Adipocyte (in vitro differentiated cells): ENCODE measurements around the gene ITGB2.

Experiments
- DNase-seq: peaks from one replicate; pipeline ENCODE4 v3.0.0-alpha.2; 2015; ENCODE audit warnings: low read depth
- H3K27me3 ChIP-seq: replicated peaks from 2 replicates; pipeline ENCODE4 v1.7.0; 2013; ENCODE audit warnings: mild to moderate bottlenecking, low read length, moderate library complexity; ENCODE audit not compliant: control insufficient read depth, insufficient read depth
- H3K36me3 ChIP-seq: 2 replicates; pipeline ENCODE4 v1.7.0; 2013; ENCODE audit warnings: low read length, mild to moderate bottlenecking, moderate library complexity; ENCODE audit not compliant: control insufficient read depth, insufficient read depth, severe bottlenecking
- H3K4me1 ChIP-seq: 2 replicates; pipeline ENCODE4 v1.7.0; 2013; ENCODE audit warnings: mild to moderate bottlenecking, low read length, moderate library complexity; ENCODE audit not compliant: control insufficient read depth, insufficient read depth
- H3K4me3 ChIP-seq: 2 replicates; pipeline ENCODE4 v1.7.0; 2013; ENCODE audit warnings: mild to moderate bottlenecking, low read length, moderate library complexity
- H3K9ac ChIP-seq: 2 replicates; pipeline ENCODE4 v1.7.0; 2013; ENCODE audit warnings: mild to moderate bottlenecking, low read length, moderate library complexity
- H3K9me3 ChIP-seq: 2 replicates; pipeline ENCODE4 v1.7.0; 2013; ENCODE audit warnings: mild to moderate bottlenecking, low read length, moderate library complexity; ENCODE audit not compliant: control insufficient read depth

ITGB2 gene

DNA sequence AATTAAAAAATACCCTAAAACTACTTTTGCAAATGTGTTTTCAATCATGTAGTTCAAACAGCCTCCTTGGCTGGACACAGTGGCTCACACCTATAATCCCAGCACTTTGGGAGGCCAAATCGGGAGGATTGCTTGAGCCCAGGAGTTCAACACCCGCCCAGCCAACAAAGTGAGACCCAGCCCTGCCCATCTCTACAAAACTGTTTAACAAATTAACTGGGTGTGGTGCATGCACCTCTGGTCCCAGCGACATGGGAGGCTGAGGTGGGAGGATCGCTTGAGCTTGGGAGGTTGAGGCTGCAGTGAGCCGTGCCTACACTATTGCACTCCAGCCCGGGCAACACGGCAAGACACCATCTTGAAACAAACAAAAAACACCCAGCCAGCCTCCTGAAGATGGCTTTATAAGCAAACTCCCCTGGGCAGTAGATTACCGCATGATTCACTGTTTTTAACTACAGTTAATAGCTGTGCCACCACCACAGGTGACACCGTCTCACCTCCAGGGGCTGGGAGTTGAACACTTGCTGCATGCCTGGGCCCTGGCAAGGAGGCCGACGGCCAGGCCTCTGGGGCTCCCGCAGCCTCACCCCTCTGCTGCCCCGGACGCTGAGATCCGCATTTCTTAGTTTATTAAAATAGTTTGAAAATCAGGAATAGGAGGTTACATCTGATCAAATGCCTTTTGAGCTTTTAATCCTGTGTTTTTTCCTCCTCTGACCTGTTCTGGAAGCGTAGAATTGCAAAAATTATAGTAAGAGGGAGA lies 63.4 kb downstream of the ITGB2 start:
- Histone ChIP-seq H3K9me3 (no peaks in the 10 kb centered on the region), H3K9ac (no peak overlapping the region), H3K36me3 (peaks cover 72% of the 10 kb centered on the region), H3K27me3 (no peaks in the 10 kb centered on the region), H3K4me1 (no peaks in the 10 kb centered on the region), H3K4me3 (no peak overlapping the region)
- no peak for DNase-seq

DNA sequence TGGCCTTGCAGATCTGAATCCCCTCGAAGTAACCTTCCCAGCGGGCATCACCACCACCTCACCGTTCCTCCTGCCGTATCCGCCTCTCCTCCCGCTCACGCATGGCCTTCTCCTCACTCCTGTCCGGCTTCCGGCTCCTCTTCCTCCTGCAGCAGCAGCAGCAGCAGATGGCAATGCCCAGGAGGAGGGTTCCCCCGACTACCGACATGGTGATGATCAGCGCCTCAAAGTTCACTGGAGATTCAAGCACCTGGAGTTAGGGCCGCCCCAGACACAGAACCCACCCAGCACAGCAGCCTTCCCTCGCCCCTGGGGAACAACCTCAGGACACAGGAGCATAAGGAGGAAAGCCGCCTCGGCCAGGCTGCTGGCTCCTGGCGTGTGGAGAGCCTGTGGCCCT lies 64.6 kb downstream of the ITGB2 start:
- no peak for DNase-seq
- H3K36me3 ChIP-seq: peaks cover 78% of the 10 kb centered on the region
- no peak overlapping the region for H3K4me3 ChIP-seq
- H3K27me3 ChIP-seq: no peaks in the 10 kb centered on the region
- no peak overlapping the region for H3K9ac ChIP-seq
- no peaks in the 10 kb centered on the region for H3K4me1 ChIP-seq
- no peaks in the 10 kb centered on the region for H3K9me3 ChIP-seq

DNA sequence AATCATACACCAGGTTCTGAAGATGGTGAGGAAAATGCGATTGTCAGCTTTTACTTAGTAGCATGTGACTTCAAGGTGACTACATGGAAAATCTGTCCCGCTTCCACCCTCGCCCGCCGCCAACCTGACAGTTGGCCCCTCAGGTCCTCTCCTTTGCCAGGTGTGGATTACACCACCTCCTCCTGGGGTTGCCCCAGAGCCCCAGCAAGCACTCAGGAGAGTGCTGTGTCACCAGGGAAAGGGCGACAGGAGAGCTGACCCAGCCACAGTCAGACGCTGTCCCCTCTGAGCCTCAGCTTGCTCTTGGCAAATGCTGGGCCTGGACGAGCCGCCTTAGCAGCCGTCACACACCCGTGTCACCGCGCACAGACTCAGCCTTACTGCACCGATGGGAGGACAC lies 65.1 kb downstream of the ITGB2 start:
- H3K36me3 ChIP-seq: peaks cover 83% of the 10 kb centered on the region

DNA sequence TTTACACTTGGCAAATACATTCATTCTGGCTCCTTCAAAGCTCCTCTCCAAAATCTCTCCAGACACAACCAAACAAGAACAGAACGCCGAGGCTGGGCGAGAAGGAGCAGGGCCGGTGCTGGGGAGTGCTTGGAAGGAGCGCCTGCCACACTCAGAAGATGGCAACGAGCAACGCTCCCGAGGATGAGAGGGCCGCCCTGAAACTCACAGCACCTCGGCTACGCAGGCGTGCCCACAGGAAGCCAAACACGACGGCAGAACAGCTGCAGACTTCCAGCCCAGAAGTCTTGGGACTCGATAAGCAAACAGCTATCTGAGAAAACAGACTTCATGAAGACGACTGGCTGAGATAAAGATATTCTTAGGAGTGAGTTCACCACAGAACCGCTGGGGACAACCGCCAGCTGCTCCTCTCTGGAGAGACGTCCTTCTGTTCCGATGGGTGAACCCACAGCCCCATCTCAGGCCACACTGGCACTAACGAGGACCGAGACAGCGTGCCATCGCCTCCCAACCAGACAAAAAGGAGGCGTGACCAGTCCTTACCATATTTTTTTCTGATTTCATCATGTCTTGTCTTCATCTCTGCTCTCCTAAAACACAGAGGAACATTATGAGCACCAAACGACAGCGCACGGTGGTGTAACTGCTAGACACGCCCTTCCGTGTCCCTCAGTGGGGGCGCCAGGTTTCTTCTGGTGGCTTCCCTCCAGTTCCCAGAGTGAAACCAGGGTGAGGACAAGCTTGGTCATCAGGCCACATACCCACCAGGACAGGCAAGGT lies 65.8 kb downstream of the ITGB2 start:
- no peak overlapping the region for H3K9ac ChIP-seq
- no peak overlapping the region for H3K4me3 ChIP-seq
- no peaks in the 10 kb centered on the region for H3K9me3 ChIP-seq
- DNase-seq: no peak
- H3K27me3 ChIP-seq: no peaks in the 10 kb centered on the region
- H3K36me3 ChIP-seq: peaks cover 86% of the 10 kb centered on the region
- no peaks in the 10 kb centered on the region for H3K4me1 ChIP-seq

More for the DNA sequence above, 65.1 kb downstream of the ITGB2 start:
- H3K27me3 ChIP-seq: no peaks in the 10 kb centered on the region
- no peaks in the 10 kb centered on the region for H3K9me3 ChIP-seq
- H3K4me3 ChIP-seq: no peak overlapping the region
- no peak overlapping the region for H3K9ac ChIP-seq
- DNase-seq: no peak
- H3K4me1 ChIP-seq: no peaks in the 10 kb centered on the region

DNA sequence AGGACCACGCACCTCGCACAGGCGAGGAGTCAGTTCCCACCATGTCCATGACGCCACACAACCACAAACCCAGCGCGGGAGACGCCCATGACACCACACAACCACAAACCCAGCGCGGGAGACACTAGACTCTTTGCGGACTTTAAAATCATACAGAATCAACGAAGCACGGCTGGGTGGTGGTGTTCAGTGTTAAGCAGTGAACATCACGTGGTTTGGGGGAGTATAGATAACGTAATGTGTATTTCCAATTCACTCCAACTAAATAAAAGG lies 66.4 kb downstream of the ITGB2 start:
- no peaks in the 10 kb centered on the region for H3K27me3 ChIP-seq
- H3K9me3 ChIP-seq: no peaks in the 10 kb centered on the region
- H3K4me1 ChIP-seq: no peaks in the 10 kb centered on the region
- no peak for DNase-seq
- H3K4me3 ChIP-seq: no peak overlapping the region
- peaks cover 86% of the 10 kb centered on the region for H3K36me3 ChIP-seq
- no peak overlapping the region for H3K9ac ChIP-seq

DNA sequence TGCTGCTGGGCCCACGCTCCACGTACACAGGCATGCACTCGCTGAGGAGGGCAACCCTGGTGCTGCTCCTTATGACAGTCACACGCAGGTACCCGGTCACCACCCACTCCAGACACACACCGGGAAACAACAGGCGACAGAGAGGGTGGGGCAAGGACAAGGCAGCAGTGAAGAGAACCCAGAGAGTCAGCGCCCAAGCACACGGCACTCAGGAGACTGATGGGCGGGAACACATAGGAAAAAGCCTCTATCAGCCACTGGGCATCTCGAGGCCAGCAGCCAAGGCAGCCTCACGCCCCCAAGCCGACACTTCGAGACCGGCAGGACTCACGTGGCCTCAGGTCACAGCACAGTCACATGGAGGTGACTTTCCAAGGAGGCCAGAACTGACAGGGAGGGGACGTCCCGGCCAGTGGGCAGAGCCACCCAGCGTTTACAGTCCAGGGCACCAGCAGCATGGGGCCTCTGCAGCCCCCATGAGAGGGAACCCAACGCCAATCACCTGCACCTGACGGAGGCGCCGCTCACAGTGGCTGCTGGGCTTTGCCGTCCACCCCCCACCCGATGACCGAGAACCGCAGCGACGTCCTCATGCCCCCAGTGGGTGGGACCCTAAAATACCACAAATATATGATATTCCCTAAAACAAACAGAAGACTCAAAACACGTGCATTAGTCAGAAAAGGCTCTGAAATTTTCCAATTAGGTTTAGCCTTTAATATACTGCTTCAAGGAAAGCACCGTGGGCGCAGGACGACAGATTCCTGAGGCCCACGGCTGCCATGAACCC lies 66.9 kb downstream of the ITGB2 start:
- Histone ChIP-seq H3K9me3 (no peaks in the 10 kb centered on the region), H3K4me3 (no peak overlapping the region), H3K36me3 (peaks cover 86% of the 10 kb centered on the region), H3K4me1 (no peaks in the 10 kb centered on the region), H3K27me3 (no peaks in the 10 kb centered on the region), H3K9ac (no peak overlapping the region)
- DNase-seq: no peak

DNA sequence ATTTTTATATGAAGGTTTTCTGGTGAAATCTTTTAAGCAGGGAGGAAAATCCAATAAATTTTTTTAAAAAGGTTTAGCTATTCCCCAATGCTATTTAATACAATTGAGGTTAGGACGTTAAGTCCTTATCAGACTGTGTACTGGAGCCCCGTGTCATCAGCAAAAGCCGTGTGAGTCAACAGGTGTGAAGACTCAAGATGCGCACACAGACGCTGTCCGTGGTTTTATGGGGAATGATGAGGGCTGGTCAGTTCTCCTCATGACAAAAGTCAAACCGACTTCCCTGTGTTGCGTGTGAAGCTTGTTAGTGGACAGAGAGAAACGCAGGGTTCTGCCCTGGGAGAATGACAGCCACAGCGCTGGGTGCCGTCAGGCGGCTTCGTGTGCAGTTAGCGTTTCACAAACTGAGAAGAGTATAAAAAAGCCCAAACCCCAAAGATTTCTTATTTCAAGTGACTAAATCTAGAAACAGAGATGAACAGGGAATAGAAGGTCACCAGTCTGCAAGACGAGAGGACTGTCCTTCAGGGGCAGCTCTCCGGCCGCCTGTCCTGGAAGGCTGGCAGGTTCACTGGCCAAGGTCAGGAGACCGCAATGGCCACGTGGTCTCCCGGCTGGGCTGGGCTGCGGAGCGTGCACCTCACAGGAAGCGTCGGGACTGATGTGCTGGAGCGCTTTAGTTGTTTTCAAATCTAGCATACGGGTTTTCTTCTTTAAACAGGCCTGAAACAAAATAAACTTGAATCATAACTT lies 69.6 kb downstream of the ITGB2 start:
- Histone ChIP-seq H3K9me3 (no peaks in the 10 kb centered on the region), H3K4me3 (no peak overlapping the region), H3K36me3 (peaks cover 69% of the 10 kb centered on the region), H3K9ac (no peak overlapping the region), H3K4me1 (peaks cover 7% of the 10 kb centered on the region), H3K27me3 (no peaks in the 10 kb centered on the region)
- no peak for DNase-seq

DNA sequence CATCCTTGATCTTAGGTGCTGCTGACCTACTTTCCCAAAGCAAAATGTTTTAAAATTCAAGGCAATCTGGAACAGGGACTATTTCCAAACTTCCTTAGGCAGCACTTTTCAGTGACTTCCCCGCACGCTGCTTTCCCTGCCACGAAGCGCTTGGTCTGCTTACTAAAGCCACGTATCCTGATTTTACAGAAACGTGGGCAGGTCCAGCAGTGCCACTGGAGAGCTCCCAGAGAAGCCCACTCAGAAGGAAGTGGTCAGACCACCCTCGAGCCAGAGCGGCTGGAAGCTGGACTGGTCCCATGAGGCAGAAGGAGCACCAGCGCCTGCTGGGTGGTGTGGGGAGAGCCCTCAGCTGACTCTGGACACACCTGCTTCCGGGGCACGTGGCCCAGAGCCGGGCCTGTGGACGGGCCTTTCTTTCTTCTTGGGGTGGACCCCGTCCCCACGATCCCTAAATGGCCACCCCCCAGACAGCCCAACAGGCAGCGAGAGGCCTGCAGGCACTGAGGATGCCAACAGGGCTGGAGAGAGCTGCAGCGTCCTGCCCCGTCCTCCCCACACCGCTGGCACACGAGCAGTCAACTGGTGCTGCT lies 70.4 kb downstream of the ITGB2 start:
- no peaks in the 10 kb centered on the region for H3K27me3 ChIP-seq
- no peaks in the 10 kb centered on the region for H3K9me3 ChIP-seq
- no peak overlapping the region for H3K9ac ChIP-seq
- peaks cover 15% of the 10 kb centered on the region for H3K4me1 ChIP-seq
- peaks cover 61% of the 10 kb centered on the region for H3K36me3 ChIP-seq
- DNase-seq: no peak
- H3K4me3 ChIP-seq: no peak overlapping the region

DNA sequence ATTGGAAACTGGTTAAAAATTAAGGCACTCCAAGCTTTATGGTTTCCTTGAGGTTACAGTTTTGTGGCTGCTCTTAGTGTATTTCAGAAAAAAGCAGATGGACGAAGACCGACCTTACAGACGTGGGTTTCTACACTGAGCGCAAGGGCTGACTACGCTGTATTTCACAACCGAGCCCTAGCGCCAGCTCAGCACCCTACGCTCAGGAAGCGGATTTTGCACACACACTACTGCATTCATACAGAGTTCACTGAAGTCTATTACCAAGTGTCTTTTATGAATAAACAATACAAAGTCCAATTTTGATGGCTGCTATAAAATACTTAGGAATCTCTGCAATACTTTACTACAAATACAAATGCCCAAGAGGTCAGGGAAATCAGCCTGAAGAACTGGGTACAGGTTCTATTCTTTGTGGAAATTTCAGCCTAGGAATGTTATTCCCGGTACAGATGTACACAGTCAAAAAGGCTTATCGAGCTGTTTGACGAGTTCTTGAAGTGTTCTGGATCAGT lies 71.0 kb downstream of the ITGB2 start:
- Histone ChIP-seq H3K27me3 (no peaks in the 10 kb centered on the region), H3K9ac (no peak overlapping the region), H3K4me1 (peaks cover 17% of the 10 kb centered on the region), H3K4me3 (no peak overlapping the region), H3K36me3 (peaks cover 55% of the 10 kb centered on the region), H3K9me3 (no peaks in the 10 kb centered on the region)
- no peak for DNase-seq

DNA sequence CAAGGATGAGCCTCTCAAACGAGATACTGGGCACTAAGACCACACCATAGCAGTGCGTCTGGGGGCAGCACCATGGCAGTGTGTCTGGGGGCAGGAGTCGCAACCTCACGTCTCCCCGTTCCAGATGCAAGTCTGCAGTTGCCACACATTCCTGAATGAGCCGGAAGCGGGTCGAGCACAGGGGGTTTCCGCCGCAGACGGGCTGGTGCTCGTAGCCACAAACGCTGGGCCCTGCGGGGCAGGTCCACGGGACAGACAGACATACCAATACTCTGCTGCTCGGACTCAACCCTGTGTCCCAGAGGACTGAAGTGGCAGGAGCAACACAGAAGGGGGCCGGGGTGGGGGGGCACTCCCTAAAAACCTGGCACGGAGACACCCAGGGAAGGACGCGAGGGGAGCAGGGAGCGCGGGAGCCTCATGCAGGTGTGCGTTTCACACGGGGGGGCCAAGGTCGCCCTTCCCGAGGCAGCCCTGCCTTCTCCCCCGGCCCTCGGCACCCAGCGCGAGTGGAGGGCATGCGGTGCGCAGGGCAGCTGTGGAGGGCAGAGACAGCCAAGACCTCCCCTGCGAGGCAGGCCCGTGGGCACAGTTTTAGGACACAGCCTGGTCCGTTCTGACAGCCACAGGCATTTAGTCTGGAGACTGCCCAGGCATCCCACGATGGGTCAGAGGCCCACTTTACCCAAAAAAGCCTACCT lies 71.7 kb downstream of the ITGB2 start:
- Histone ChIP-seq H3K27me3 (no peaks in the 10 kb centered on the region), H3K36me3 (peaks cover 48% of the 10 kb centered on the region), H3K9me3 (no peaks in the 10 kb centered on the region), H3K9ac (no peak overlapping the region), H3K4me1 (peaks cover 19% of the 10 kb centered on the region), H3K4me3 (no peak overlapping the region)
- DNase-seq: no peak
